ENCODE results near the gene CREB3L2.
"Not testable (repeated sequence)": the region's sequence is repeated elsewhere in the genome, so short reads cannot be mapped to it uniquely, and the experiment has no call there.

Gene CREB3L2

GRCh38 chr7:137987018-137987349, 14.9 kb downstream of the CREB3L2 start:
- no peak for DNase-seq

GRCh38 chr7:137986252-137987017, 15.5 kb downstream of the CREB3L2 start:
- no peak for DNase-seq

GRCh38 chr7:137985897-137986251, 16.0 kb downstream of the CREB3L2 start:
- no peak for DNase-seq

GRCh38 chr7:137985253-137985896, 16.5 kb downstream of the CREB3L2 start:
- DNase-seq, result no peak

GRCh38 chr7:137984181-137985041, 17.5 kb downstream of the CREB3L2 start:
- no peak for DNase-seq

- peak; percentile 39 for DNase-seq
These were observed 18.4 kb downstream of the CREB3L2 start for GRCh38 chr7:137983323-137984008.

- DNase-seq, result not testable (repeated sequence)
These were observed 19.5 kb downstream of the CREB3L2 start for GRCh38 chr7:137982394-137982793.

- no peak for DNase-seq
These were observed 20.2 kb downstream of the CREB3L2 start for GRCh38 chr7:137981668-137982067.

GRCh38 chr7:137981175-137981574, 20.7 kb downstream of the CREB3L2 start:
- DNase-seq, result no peak

- no peak for DNase-seq
These were observed 21.6 kb downstream of the CREB3L2 start for GRCh38 chr7:137980308-137980707.

- DNase-seq, result no peak
These were observed 23.2 kb downstream of the CREB3L2 start for GRCh38 chr7:137978464-137979237.

- no peak for DNase-seq
These were observed 24.7 kb downstream of the CREB3L2 start for GRCh38 chr7:137977173-137977572.

GRCh38 chr7:137976696-137977095, 25.2 kb downstream of the CREB3L2 start:
- no peak for DNase-seq

GRCh38 chr7:137976232-137976631, 25.7 kb downstream of the CREB3L2 start:
- DNase-seq, result no peak

GRCh38 chr7:137975768-137976167, 26.1 kb downstream of the CREB3L2 start:
- no peak for DNase-seq

- no peak for DNase-seq
These were observed 26.7 kb downstream of the CREB3L2 start for GRCh38 chr7:137975221-137975620.

- no peak for DNase-seq
These were observed 27.1 kb downstream of the CREB3L2 start for GRCh38 chr7:137974766-137975165.

GRCh38 chr7:137970253-137970975, 31.5 kb downstream of the CREB3L2 start:
- DNase-seq, result no peak

GRCh38 chr7:137969828-137970227, 32.1 kb downstream of the CREB3L2 start:
- DNase-seq, result no peak

GRCh38 chr7:137968890-137969289, 33.0 kb downstream of the CREB3L2 start:
- DNase-seq, result no peak

- not testable (repeated sequence) for DNase-seq
These were observed 33.5 kb downstream of the CREB3L2 start for GRCh38 chr7:137968339-137968738.
